Measurements from ENCODE around the gene USP36. TPM values are rescaled to one million over a fixed set of nuclear protein-coding genes. Genes with fewer than 3 reads are reported as not detected.

The USP36 gene
- total RNA-seq, 1 experiment from 2014 or later = 113 TPM

DNA sequence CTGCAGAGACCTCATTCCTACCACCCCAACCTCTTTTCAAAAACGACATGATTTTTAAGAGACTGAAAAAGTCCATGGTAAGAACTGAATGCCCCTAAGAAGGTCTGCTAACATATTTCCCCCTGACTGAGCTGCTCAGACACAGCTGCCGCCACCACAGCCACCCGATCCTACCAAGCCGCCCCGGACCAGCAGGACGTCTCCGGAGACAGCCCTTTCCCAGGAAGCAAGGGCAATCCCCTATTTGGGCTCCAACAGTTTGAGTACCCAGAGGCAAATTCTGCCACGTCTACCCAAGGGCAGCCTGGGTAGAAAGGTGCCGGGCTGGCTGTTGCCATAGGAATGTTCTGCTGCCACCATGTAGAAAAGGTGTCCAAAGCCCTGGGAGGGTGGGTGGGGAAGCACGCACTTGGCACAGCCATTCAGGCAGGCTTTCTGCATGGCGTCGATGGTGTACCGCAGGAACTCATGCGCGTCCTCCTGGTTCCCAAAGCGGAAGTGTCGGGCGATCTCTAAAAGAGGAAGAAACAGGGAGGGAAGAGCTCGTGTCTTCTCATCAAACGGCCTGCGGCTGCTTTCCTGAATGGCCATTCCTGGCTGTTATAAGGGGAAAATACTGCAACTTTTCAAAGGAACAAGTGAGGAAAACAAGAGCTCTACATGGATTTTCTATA lies 13.6 kb downstream of the USP36 start:
- in situ Hi-C loops (cut with HindIII; ENCODE audit: low pct_unique_long_range_greater_than_20kb, low sequenced_read_pairs) (loop anchor here (25.0 kb wide), 1 partner anchor 340 kb away; no protein-coding TSS in a partner anchor), intact Hi-C loops (cut with micrococcal nuclease; ENCODE audit: unreplicated experiment) (no loop called here)
- CTCF ChIA-PET = no interaction called here
- Histone ChIP-seq H3K4me3 (ENCODE audit: low read depth in 2 of 2, low read length in 2 of 2) (no peak overlapping the region), H3K27ac (ENCODE audit: low read length) (no peak overlapping the region), H3K36me3 (ENCODE audit: control insufficient read depth, insufficient read depth, low read length) (peaks cover 23% of the 10 kb centered on the region), H3K9me3 (ENCODE audit: control insufficient read depth, insufficient read depth, low read depth, low read length) (no peaks in the 10 kb centered on the region), H3K4me1 (ENCODE audit: control insufficient read depth, insufficient read depth, low read length) (no peaks in the 10 kb centered on the region), H3K27me3 (ENCODE audit: control insufficient read depth, insufficient read depth, low read length) (no peaks in the 10 kb centered on the region)
- POLR2A ChIA-PET = no interaction called here
- no peak for ATAC-seq
- no peak for TF ChIP-seq TCF7L2 (IDR thresholded peaks at IDR 0.05; ENCODE audit: low read depth, low read length)
- TF ChIP-seq, protein P1, sequence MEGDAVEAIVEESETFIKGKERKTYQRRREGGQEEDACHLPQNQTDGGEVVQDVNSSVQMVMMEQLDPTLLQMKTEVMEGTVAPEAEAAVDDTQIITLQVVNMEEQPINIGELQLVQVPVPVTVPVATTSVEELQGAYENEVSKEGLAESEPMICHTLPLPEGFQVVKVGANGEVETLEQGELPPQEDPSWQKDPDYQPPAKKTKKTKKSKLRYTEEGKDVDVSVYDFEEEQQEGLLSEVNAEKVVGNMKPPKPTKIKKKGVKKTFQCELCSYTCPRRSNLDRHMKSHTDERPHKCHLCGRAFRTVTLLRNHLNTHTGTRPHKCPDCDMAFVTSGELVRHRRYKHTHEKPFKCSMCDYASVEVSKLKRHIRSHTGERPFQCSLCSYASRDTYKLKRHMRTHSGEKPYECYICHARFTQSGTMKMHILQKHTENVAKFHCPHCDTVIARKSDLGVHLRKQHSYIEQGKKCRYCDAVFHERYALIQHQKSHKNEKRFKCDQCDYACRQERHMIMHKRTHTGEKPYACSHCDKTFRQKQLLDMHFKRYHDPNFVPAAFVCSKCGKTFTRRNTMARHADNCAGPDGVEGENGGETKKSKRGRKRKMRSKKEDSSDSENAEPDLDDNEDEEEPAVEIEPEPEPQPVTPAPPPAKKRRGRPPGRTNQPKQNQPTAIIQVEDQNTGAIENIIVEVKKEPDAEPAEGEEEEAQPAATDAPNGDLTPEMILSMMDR (IDR thresholded peaks at IDR 0.05) = no peak
- TF ChIP-seq SIN3A (IDR thresholded peaks at IDR 0.05; ENCODE audit: borderline replicate concordance, insufficient read depth, low read depth, low read length) = no peak
- TF ChIP-seq, protein P2, sequence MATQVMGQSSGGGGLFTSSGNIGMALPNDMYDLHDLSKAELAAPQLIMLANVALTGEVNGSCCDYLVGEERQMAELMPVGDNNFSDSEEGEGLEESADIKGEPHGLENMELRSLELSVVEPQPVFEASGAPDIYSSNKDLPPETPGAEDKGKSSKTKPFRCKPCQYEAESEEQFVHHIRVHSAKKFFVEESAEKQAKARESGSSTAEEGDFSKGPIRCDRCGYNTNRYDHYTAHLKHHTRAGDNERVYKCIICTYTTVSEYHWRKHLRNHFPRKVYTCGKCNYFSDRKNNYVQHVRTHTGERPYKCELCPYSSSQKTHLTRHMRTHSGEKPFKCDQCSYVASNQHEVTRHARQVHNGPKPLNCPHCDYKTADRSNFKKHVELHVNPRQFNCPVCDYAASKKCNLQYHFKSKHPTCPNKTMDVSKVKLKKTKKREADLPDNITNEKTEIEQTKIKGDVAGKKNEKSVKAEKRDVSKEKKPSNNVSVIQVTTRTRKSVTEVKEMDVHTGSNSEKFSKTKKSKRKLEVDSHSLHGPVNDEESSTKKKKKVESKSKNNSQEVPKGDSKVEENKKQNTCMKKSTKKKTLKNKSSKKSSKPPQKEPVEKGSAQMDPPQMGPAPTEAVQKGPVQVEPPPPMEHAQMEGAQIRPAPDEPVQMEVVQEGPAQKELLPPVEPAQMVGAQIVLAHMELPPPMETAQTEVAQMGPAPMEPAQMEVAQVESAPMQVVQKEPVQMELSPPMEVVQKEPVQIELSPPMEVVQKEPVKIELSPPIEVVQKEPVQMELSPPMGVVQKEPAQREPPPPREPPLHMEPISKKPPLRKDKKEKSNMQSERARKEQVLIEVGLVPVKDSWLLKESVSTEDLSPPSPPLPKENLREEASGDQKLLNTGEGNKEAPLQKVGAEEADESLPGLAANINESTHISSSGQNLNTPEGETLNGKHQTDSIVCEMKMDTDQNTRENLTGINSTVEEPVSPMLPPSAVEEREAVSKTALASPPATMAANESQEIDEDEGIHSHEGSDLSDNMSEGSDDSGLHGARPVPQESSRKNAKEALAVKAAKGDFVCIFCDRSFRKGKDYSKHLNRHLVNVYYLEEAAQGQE (IDR thresholded peaks at IDR 0.05; ENCODE audit: insufficient read depth in 1 of 2, low read depth in 2 of 2, low read length in 1 of 2) = no peak
- TF ChIP-seq POLR2AphosphoS5 (IDR thresholded peaks at IDR 0.05; ENCODE audit: low read depth, low read length) = no peak
- no peak for DNase-seq (ENCODE audit: low read depth, low spot score)
- BruUV-seq (replicated peaks) = no TSS peak

- TF ChIP-seq POLR2AphosphoS5 (IDR thresholded peaks at IDR 0.05; ENCODE audit: low read depth, low read length) (no peak), SIN3A (IDR thresholded peaks at IDR 0.05; ENCODE audit: borderline replicate concordance, insufficient read depth, low read depth, low read length) (no peak), TCF7L2 (IDR thresholded peaks at IDR 0.05; ENCODE audit: low read depth, low read length) (no peak)
- TF ChIP-seq, protein P2 (IDR thresholded peaks at IDR 0.05; ENCODE audit: insufficient read depth in 1 of 2, low read depth in 2 of 2, low read length in 1 of 2) = no peak
- TF ChIP-seq, protein P1 (IDR thresholded peaks at IDR 0.05) = no peak
- no peaks in the 10 kb centered on the region for H3K27me3 ChIP-seq (ENCODE audit: control insufficient read depth, insufficient read depth, low read length)
- no peaks in the 10 kb centered on the region for H3K9me3 ChIP-seq (ENCODE audit: control insufficient read depth, insufficient read depth, low read depth, low read length)
- in situ Hi-C loops (cut with HindIII; ENCODE audit: low pct_unique_long_range_greater_than_20kb, low sequenced_read_pairs) = loop anchor here (25.0 kb wide), 1 partner anchor 339 kb away; no protein-coding TSS in a partner anchor
- intact Hi-C loops (cut with micrococcal nuclease; ENCODE audit: unreplicated experiment) = no loop called here
- no peak overlapping the region for H3K27ac ChIP-seq (ENCODE audit: low read length)
- no peak overlapping the region for H3K4me3 ChIP-seq (ENCODE audit: low read depth in 2 of 2, low read length in 2 of 2)
- ChIA-PET POLR2A (no interaction called here), CTCF (no interaction called here)
- H3K36me3 ChIP-seq (ENCODE audit: control insufficient read depth, insufficient read depth, low read length) = peaks cover 23% of the 10 kb centered on the region
- no TSS peak for BruUV-seq (replicated peaks)
- ATAC-seq (no peak), DNase-seq (ENCODE audit: low read depth, low spot score) (no peak)
- no peaks in the 10 kb centered on the region for H3K4me1 ChIP-seq (ENCODE audit: control insufficient read depth, insufficient read depth, low read length)
Measured at GRCh38 chr17:78826421-78826820, 14.2 kb downstream of the USP36 start.
